DMS114 treated with DMSO at 0.1 percent for 48 hours (cell line): Measurements from ENCODE around the gene RCC2.
A peak's percentile ranks its signal among the peaks of the same experiment; 100 is the strongest.

Experiments used
- DNase-seq: peaks from one replicate; lab custom pipeline; 2025; ENCODE audit not compliant: unreplicated experiment; lab: John Stamatoyannopoulos, UW

Gene RCC2

DNA sequence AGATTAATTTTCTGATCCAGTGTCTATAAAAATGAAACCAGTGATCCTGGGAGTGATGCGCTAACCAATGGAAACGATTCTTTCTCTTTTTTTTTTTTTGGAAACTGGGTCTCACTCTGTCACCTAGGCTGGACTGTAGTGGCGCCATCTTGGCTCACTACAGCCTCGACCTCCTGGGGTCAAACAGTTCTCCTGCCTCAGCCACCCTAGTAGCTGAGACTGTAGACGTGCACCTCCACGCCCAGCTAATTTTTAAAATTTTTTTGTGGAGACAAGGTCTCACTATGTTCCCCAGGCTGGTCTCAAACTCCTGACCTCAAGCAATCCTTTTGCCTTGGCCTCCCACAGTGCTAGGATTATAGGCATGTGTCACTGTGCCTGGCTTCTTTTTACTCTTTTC lies 3.4 kb upstream of the RCC2 start:
- no peak for DNase-seq

DNA sequence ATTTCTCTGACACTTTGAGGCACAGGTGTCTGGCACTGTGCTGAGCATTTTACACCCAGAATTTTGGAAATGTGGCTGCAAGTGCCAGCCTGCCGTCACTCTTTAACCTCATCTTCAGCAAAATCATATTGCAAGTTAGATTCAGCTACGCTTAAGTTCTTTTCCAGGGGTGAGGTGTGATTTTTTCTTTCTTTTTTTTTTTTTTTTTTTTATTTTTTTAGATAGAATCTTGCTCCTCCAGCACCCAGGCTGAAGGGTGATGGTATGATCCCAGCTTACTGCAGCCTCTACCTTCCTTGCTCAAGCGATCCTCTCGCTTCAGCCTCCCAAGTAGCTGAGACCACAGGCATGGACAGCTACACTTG lies 2.5 kb upstream of the RCC2 start:
- no peak for DNase-seq

DNA sequence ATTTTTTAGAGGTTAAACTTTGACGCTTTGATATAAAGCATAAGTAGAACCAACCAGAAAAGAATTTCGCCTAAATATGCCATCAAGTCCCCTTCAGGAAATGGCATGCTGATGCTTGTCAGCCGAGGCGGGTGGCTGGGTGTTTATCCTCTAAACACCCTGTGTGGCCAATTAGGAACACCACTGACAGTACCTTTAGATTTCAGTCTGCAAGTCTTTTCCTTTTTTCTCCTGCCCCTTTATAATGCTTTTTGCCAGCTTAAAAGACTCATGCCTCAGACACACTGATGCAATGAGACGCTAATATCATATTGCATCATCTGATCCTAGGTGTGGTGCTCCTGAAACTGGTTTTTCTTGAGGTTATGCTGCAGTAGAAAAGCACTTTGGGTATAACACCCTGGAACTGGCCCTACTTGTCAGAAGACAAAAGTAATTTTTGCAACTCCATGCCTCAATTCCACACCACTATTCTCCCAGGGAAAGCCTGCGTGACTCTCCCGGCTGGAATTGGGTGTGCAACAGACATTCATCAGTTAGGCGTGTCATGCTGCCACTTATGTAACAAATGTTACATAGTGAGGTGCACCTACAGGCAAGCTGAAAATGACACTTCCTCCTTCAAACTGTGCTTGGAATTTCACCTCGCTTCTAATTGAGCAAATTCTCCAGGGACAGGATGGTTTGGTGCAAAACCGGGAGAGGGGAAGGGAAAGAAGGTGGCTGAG lies 2.0 kb upstream of the RCC2 start:
- no peak for DNase-seq

DNA sequence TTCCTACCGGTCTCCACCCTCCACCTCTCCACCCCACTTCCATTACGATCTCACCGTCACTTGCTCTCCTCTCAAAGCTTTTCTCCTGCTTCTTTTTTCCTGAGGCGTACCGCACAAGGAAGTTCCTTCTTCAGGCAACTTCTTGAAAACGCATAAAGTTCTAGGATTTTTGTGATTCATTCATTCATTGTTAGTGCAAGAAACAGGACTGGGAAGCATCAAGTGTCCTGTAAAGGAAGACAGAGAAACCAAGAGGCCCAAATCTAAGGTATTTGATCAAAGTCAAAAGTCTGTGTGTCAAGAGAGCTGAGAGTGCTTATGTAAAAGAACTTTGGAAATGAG lies 1.3 kb upstream of the RCC2 start:
- DNase-seq: no peak

DNA sequence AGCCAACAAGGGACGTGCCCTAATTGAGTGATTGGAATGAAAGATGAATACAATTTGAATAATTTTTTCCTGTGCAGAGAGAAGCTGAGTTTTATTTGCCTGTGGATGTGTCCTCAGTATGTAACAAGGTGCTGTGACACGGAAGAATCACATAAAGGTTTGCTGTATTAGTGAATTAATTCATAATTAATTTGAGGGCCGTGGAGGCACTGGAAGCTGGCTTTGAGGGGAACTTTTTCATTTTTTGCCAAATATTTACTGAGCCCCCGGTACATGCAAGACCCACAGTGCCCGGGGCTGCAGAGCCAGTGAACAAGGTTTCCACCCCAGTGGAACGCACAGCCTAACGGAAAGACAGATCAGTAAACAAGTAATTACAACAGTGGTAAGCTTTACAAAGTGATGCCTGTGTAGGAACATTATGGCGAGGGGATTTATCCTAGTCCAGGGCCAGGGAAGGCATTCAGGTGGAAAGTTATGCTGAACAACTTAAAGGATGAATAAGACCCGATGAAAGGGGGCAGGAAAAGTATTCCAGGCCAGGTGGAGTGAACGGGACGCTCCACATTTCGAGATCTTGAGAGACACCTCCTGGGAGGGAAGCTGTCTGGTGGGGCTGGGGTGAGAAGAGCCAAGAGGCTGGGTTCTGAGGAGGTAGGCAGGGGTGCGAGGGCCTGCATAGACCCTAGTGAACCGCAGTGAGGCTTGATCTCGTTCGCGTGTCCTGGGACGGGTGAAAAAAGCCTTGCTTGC lies 773 bp upstream of the RCC2 start:
- DNase-seq: no peak

DNA sequence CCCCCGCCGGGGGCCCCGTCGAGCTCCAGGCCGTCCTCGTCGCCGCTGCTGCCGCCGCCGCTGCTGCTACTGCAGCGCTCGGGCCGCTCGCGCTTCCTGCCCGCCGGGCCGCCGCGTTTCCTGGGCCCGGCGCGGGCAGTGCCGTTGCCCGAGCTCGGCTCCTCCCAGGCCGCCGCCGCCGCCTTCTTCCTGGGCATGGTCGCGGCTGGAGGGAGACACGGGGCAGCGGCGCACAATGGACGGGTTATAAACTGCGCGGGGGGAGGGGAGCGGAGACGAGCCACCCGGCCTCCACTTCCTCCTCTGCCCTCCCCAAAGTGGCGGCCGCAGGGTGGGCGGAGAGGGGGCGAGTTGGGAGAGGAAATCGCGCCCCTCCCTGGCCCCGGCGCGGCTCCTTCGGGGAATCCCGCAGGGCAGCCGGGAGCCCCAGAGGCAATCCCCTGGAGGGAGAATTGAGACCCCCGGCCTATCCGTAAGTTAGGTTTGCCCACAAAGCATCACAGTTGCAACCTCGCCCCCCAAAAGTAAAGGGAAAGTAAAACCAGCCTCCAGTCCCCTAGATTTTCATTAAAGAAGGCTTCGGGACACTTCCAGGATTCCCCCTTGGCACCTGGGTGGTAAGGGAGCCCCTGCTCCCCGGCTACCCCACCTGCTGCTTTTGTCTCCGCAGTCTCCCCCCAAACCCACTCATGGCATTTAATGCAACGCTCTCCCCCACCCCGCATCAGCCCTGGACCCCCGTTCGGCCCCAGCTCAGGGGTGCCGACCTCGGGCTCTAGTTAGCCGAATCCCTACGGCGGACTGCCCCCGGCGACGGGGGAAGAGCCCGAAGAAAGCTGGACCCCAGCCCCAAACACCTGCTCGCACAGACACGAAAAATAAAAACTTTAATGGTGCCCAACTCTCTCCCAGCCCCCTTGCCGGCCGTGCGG lies 893 bp downstream of the RCC2 start:
- peak; percentile 25 for DNase-seq

DNA sequence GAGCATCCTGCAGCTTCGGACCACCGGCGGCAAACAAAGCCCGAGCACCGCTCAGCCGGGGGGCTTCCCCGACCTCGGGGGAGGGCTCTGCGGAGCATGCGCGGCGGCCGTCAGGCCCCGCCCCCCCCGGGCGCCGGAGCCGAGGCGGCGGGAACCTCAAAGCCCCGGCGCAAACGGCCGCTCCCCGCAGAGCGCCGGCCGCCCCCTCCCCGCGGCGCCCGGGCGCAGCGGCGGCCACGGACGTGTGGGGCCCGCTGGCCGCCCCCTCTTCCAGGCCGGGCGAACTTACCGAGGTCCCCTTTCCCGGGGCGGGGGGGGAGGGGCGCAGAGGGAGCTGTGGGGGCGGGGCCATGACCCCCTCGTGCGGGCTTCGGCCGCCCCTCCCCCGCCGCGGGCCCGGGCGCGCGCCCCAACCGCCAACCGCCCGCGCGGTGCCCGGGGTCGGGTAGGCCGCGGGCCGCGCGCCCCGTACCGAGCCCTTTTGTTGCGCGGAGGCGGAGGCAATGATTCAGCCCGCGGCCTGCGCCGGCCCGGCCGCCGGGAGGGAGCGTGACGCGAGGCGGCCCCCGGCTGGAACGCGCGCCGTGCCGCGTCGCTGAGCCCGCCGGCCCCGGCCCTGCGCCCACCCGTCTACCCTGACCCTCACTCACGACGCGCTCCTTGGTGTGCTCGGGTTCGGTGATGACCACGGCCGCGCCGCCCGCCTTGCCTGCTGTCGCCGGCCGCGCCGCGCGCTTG lies 1.7 kb downstream of the RCC2 start:
- DNase-seq: no peak

DNA sequence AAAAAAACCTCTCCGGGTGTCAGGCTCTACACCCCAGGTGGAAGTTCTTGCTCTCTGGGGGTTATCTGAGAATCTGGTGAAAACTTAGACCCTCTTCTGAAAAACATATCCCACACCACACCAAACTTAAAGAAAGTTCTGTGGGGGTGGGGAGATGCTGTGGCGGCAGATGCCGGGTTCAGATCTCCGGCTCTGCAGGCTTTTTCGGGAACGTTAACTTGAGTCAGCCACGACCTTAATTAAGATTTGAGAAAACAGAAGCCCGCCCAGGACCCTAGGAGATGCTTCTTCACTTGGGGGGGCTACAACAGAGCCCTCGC lies 2.3 kb downstream of the RCC2 start:
- DNase-seq: no peak

DNA sequence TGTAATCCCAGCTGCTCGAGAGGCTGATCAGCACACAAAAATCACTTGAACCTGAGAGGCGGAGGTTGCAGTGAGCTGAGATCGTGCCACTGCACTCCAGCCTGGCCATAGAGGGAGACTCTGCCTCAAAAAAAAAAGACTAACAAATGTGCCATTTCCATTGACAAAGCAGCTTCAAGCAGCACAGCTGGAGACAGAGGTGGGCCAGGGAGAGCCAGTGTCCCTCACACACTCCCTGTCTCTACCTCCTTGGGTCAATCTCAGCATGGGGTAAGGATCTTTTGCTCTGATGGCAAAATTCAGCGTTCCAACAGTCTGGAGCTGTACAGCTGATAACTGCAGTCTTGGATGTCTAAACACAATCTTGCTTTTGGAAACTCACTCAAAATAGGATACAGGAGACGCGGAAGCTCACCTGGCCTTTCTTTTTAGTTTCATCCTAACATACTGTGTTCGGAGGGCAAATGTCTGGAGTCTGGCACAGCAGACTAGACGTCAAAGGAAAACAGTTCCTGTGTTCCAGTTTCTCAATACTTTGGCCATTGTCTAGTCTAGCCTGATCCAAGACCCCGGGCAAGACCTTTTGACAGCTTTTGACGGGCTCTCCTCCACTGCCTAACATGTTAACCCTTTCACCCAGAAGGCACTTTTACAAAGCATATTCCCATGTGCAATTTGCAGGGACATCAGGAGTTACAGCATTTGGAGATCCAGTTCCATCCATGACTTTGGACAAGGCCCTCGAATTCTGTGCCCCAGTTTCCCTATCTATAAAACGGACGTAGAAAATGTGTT lies 2.9 kb downstream of the RCC2 start:
- DNase-seq: no peak

DNA sequence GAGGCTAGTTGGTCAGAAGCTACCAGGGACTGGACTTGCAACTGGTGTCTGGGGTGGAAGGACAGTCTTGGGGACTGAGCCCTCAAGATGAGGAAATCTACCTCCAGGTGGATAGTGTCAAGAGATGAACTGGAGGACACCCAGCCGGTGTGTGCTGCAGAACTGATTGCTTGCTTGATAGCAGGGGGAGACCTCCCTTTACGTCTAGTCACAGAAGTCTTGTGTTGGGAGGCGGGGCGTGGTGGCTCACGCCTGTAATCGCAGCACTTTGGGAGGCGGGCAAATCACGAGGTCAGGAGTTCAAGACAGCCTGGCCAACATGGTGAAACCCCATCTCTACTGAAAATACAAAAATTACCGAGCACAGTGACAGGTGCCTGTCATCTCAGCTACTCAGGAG lies 4.9 kb downstream of the RCC2 start:
- no peak for DNase-seq

DNA sequence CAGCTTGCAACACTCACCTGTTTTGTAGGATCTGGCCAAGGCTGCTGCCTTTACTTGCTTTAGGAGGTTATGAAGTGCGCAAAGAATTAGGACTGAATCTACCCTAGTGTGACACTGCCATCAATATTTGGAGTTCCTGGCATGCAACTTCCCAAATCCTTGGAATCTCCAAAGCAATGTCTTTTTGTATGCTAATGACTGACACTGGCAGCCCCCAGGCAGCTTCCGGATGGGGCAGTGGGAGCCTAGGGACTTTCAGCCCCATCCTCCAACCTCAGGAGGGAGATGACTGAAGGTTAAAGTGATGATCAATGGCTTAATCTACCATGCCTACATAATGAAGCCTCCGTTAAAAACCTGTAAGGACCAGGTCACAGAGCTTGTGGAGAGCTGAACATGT lies 5.5 kb downstream of the RCC2 start:
- no peak for DNase-seq

DNA sequence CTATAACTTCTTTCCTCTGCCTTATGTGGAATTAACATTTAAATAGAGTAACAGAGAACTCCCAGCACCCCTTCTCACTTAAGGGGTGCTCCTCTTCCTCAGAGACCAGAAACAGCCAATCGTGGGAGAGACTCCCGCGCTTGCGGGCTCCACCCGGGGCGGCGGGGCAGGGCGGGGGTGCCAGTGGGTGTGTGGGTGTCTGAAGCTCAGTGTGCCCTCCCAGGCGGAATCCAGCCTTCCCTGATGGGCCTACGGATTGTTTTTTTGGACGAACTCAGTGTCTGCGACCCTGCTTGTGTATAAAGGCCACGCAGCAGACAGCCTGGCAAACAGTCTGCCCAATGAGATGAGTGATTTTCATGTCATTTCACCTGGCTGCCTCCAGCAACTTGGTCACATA lies 6.2 kb downstream of the RCC2 start:
- no peak for DNase-seq

DNA sequence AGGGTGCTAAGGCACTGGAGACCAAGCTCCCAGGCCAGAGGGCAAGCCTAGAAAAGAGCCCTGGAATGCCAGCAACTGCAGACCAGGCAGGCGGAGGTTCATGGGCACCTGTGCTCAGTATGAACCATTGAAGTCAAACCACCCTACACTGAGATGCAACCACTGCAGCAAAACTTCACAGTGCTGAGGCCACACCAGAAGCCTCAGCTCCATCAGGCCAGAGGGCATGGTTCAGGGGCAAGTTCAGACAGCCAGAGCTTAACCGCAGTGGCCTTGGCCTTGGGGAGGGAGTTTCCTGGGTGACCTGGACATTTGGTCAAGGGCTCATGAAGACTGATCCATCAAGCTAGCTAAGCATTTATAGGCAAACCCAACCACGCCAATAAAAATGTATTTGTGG lies 7.1 kb downstream of the RCC2 start:
- DNase-seq: no peak

DNA sequence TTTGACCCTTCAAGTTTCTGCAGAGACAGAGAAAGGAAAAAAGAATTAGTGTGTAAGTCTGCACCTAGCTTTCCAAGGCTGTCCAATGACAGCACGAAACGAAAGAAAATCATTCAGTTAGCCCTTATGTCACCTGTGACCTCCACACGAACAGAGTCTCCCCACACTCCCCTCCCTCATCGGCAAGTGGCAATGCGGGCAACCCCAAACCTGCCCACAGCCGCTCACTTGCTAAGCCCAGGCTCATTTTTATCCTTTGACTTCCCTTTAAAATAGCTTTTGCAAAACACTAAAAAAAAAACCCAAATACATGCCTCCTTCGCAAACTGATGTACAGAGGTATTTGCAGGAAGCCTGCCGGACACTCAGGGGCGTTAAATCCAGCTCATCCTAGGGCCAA lies 10.3 kb downstream of the RCC2 start:
- no peak for DNase-seq

DNA sequence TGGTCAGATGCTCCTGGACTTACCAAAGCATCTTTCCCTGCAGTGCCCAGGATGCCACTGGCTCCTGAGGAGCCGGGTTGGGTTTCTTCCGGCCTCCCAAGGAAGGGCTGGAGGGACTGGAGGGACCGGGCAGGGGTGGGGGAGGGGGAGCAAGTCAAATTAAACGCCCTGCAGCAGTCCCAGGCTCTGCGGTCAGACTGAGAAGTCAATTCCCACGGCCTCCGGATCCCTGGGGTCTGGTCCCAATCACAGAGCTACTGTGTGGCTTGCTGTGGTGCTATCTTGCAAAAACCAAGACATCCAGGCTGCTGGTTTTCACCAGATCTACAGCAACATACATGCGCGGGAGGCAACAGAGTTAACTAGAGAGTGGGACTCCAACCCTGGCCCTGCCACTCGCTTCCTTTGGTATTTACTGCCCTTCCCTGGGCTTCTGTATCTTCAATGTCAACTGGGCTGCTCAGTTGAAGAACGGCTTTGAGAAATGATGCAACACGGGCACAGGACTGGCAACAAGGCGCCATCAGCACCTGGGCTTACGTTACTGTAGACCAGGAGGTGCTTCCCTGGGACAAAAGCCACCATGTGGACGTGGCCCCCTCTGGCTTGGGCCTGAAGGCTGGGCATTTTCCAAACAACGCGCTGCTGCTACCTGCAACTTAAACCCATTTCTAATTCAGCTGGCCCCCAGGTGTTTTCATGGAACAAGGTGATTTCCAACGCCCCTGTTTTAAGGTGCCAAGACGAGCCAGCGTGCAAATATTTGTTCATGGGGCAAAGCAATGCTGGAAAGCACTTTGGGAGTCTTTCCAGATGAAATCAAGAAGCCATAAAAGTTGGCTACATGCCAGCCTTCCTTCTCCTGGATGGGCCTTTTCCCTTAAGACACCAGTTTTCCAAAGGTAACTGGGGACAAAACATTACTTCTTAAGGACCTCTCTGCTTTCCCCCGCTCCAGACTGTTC lies 11.5 kb downstream of the RCC2 start:
- no peak for DNase-seq

DNA sequence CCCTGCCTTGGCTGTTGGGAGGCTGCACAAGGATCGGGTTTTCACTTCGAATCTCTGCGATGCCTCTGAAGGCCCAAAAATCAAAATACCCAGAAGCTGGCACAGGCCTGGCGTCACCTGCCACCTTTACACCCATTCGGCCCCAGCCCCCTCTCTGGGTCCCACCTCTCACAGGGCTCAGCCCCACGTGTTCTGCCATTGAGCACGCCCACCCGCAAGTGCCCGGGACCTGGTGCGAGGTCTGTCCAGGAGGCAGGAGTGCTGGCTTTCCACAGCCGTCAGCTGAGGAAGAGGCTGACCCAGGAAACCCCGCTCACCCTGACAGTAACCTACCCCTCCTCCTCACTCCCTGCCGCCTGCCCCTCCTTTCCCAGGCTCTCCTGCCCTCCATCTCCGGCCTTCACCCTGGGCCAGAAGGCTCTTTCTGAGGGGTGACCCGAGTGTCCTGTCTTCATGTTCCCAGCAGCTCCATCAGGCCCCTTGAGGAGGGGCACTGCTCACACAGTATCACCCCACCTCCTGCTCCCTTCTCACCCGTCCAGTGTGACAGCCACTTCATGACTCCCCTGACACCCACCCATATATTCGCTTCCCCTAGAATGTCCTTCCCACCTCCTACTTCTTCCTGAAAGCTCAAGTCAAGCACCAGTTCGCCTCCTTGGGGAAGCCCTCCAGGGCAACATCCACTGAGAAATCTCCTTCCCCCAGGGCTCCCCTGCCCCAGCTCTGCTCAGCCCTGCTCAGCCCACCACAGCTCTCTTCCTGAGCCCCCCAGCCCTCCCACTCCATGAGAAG lies 13.5 kb downstream of the RCC2 start:
- DNase-seq: no peak

DNA sequence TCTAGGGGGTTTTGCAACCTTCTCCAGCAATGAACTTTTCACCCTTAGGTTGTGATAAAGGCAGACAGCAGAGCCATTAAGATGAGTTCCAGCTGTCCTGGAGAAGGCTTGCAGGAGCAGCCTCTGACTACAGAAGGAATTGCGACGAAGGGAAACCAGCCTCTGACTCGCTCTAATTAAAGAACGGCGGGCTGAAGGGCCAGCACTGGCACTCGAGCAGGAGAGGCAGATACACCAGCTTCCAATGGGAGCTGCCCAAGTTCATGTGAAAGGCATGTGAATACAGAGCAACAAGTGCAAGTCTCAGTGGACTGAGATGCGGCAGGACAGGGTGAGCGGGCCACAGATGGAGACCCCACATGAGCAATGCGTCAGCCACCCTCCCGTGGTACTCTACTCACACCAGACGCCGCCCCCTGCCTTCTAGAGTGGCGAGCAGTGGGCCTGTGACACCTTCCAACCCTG lies 15.7 kb downstream of the RCC2 start:
- DNase-seq: no peak

DNA sequence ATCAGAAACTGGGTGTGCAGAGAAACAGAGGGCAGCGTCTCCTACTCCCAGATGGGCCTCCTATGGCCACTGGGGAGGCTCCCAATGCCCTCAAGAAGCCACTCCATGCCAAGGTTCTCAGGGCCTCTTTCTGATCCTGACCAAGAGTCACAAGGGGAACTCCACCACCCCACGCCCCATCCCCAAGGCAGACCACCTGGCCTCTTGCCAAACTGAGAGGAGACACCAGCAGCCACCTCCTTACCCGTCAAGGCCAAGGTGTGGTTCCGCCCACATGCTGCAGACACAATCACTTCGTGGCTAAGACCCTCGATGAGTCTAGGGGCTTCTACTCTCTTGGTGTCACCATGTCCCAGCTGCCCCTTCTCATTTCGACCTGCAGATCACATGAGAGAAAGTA lies 17.0 kb downstream of the RCC2 start:
- DNase-seq: no peak
